ENCODE measurements around the gene DMAC2L.
"Not testable (repeated sequence)": the region's sequence is repeated elsewhere in the genome, so short reads cannot be mapped to it uniquely, and the experiment has no call there.

Gene DMAC2L

GRCh38 chr14:50312734-50313054, 570 bp downstream of the DMAC2L start:
- peak overlapping the region; percentile 86 for H3K27ac ChIP-seq (ENCODE audit: low read depth, low read length)
- H3K79me2 ChIP-seq (ENCODE audit: insufficient read depth, low read length) = peaks cover 70% of the 10 kb centered on the region

DNA sequence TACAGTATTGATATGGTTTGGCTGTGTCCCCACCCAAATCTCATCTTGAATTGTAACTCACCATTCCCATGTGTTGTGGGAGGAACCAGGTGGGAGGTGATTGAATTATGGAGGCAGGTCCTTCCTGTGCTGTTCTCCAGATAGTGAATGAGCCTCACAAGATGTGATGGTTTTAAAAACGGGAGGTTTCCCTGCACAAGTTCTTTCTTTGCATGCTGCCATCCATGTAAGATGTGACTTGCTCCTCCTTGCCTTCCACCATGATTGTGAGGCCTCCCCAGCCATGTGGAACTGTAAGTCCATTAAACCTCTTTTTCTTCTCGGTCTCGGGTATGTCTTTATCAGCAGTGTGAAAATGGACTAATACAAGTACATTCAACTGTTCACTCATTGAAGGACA, 2.0 kb downstream of the DMAC2L start:
- not testable (repeated sequence) for H3K9me2 ChIP-seq (replicated peaks; ENCODE audit: insufficient read depth, low read length); H3K4me2 ChIP-seq (ENCODE audit: low read depth, low read length, poor library complexity, severe bottlenecking)
- peaks cover 65% of the 10 kb centered on the region for H3K79me2 ChIP-seq (ENCODE audit: insufficient read depth, low read length)

More at GRCh38 chr14:50312734-50313054, 570 bp downstream of the DMAC2L start:
- peak overlapping the region; percentile 92 for H3K4me3 ChIP-seq (ENCODE audit: insufficient read depth, low read length, poor library complexity, severe bottlenecking)
- TF ChIP-seq CTCF (IDR thresholded peaks at IDR 0.05; ENCODE audit: insufficient read depth, low read length, poor library complexity, severe bottlenecking) = no peak
- no peak for TF ChIP-seq EZH2phosphoT487 (conservative IDR thresholded peaks at IDR 0.05; ENCODE audit: low read length)
- peaks cover 12% of the 10 kb centered on the region for H3K36me3 ChIP-seq (ENCODE audit: low read length)
- no peaks in the 10 kb centered on the region for H4K20me1 ChIP-seq (ENCODE audit: low read depth, low read length)
- no peaks in the 10 kb centered on the region for H3F3A ChIP-seq (ENCODE audit: insufficient read depth)
- peak overlapping the region; percentile 84 for H3K4me2 ChIP-seq (ENCODE audit: low read depth, low read length, poor library complexity, severe bottlenecking)
- H3K27me3 ChIP-seq (ENCODE audit: low read length) = no peaks in the 10 kb centered on the region
- peak overlapping the region; percentile 90 for H3K9ac ChIP-seq (ENCODE audit: low read length)
- H3K9me3 ChIP-seq (ENCODE audit: insufficient read depth, low read length) = peaks cover 6% of the 10 kb centered on the region; the same call in 1 of the 2 replicates
- no peaks in the 10 kb centered on the region for H3K9me2 ChIP-seq (replicated peaks; ENCODE audit: insufficient read depth, low read length)
- H2AFZ ChIP-seq (ENCODE audit: low read depth, low read length, severe bottlenecking) = peak overlapping the region; percentile 88

GRCh38 chr14:50318031-50318626, 6.0 kb downstream of the DMAC2L start:
- H2AFZ ChIP-seq (ENCODE audit: low read depth, low read length, severe bottlenecking) = no peak overlapping the region
- H3K27me3 ChIP-seq (ENCODE audit: low read length) = no peaks in the 10 kb centered on the region
- H3K9ac ChIP-seq (ENCODE audit: low read length) = no peak overlapping the region
- no peak overlapping the region for H3K4me3 ChIP-seq (ENCODE audit: insufficient read depth, low read length, poor library complexity, severe bottlenecking)
- TF ChIP-seq EZH2phosphoT487 (conservative IDR thresholded peaks at IDR 0.05; ENCODE audit: low read length) (no peak), CTCF (IDR thresholded peaks at IDR 0.05; ENCODE audit: insufficient read depth, low read length, poor library complexity, severe bottlenecking) (peak; percentile 46)
- no peak overlapping the region for H3K27ac ChIP-seq (ENCODE audit: low read depth, low read length)
- H3K9me2 ChIP-seq (replicated peaks; ENCODE audit: insufficient read depth, low read length) = no peaks in the 10 kb centered on the region
- H3F3A ChIP-seq (ENCODE audit: insufficient read depth) = peaks cover 9% of the 10 kb centered on the region
- peaks cover 55% of the 10 kb centered on the region for H3K79me2 ChIP-seq (ENCODE audit: insufficient read depth, low read length)
- no peak overlapping the region for H3K4me2 ChIP-seq (ENCODE audit: low read depth, low read length, poor library complexity, severe bottlenecking)
- H3K36me3 ChIP-seq (ENCODE audit: low read length) = peaks cover 16% of the 10 kb centered on the region
- H4K20me1 ChIP-seq (ENCODE audit: low read depth, low read length) = no peaks in the 10 kb centered on the region
- H3K9me3 ChIP-seq (ENCODE audit: insufficient read depth, low read length) = peaks cover 6% of the 10 kb centered on the region; the same call in 1 of the 2 replicates

More for the DNA sequence above, 2.0 kb downstream of the DMAC2L start:
- not testable (repeated sequence) for H3K9ac ChIP-seq (ENCODE audit: low read length); H3F3A ChIP-seq (ENCODE audit: insufficient read depth); H3K4me3 ChIP-seq (ENCODE audit: insufficient read depth, low read length, poor library complexity, severe bottlenecking); H3K27ac ChIP-seq (ENCODE audit: low read depth, low read length); H3K9me3 ChIP-seq (ENCODE audit: insufficient read depth, low read length); H4K20me1 ChIP-seq (ENCODE audit: low read depth, low read length); H2AFZ ChIP-seq (ENCODE audit: low read depth, low read length, severe bottlenecking); H3K27me3 ChIP-seq (ENCODE audit: low read length)
- peaks cover 12% of the 10 kb centered on the region for H3K36me3 ChIP-seq (ENCODE audit: low read length)

GRCh38 chr14:50319293-50319692, 7.2 kb downstream of the DMAC2L start:
- peaks cover under 1% of the 10 kb centered on the region; the same call in 1 of the 2 replicates for H3K9me3 ChIP-seq (ENCODE audit: insufficient read depth, low read length)
- no peak overlapping the region for H2AFZ ChIP-seq (ENCODE audit: low read depth, low read length, severe bottlenecking)
- no peaks in the 10 kb centered on the region for H4K20me1 ChIP-seq (ENCODE audit: low read depth, low read length)
- H3K4me2 ChIP-seq (ENCODE audit: low read depth, low read length, poor library complexity, severe bottlenecking) = no peak overlapping the region
- no peak overlapping the region for H3K4me3 ChIP-seq (ENCODE audit: insufficient read depth, low read length, poor library complexity, severe bottlenecking)
- H3K79me2 ChIP-seq (ENCODE audit: insufficient read depth, low read length) = peaks cover 43% of the 10 kb centered on the region
- no peaks in the 10 kb centered on the region for H3K27me3 ChIP-seq (ENCODE audit: low read length)
- no peaks in the 10 kb centered on the region for H3K9me2 ChIP-seq (replicated peaks; ENCODE audit: insufficient read depth, low read length)
- H3K27ac ChIP-seq (ENCODE audit: low read depth, low read length) = no peak overlapping the region
- H3K36me3 ChIP-seq (ENCODE audit: low read length) = peaks cover 8% of the 10 kb centered on the region
- TF ChIP-seq CTCF (IDR thresholded peaks at IDR 0.05; ENCODE audit: insufficient read depth, low read length, poor library complexity, severe bottlenecking) (no peak), EZH2phosphoT487 (conservative IDR thresholded peaks at IDR 0.05; ENCODE audit: low read length) (no peak)
- no peak overlapping the region; the same call in 1 of the 2 replicates for H3K9ac ChIP-seq (ENCODE audit: low read length)
- peaks cover 9% of the 10 kb centered on the region for H3F3A ChIP-seq (ENCODE audit: insufficient read depth)
